HG03442 (cell line): ENCODE results near the gene APBB1.

ENCODE experiments used
- ATAC-seq: cut with Tn5 transposase; IDR thresholded peaks from one replicate; pipeline ENCODE4 v1.9.1; 2021; ENCODE audit warnings: mild to moderate bottlenecking, moderate library complexity; ENCODE audit not compliant: unreplicated experiment

The APBB1 gene

GRCh38 chr11:6417907-6418556 lies 862 bp downstream of the APBB1 start:
- ATAC-seq, result no peak

- no peak for ATAC-seq
Observed at GRCh38 chr11:6415797-6416196, 3.1 kb downstream of the APBB1 start.

- ATAC-seq, result no peak
Observed at GRCh38 chr11:6414874-6415328, 4.0 kb downstream of the APBB1 start.

- no peak for ATAC-seq
Observed at GRCh38 chr11:6413791-6414201, 5.1 kb downstream of the APBB1 start.

GRCh38 chr11:6411594-6412031 lies 7.3 kb downstream of the APBB1 start:
- no peak for ATAC-seq

- ATAC-seq, result no peak
Observed at GRCh38 chr11:6410695-6411430, 8.0 kb downstream of the APBB1 start.

GRCh38 chr11:6406370-6406769 lies 12.5 kb downstream of the APBB1 start:
- ATAC-seq, result no peak

- no peak for ATAC-seq
Observed at GRCh38 chr11:6405846-6406245, 13.0 kb downstream of the APBB1 start.

- no peak for ATAC-seq
Observed at GRCh38 chr11:6405052-6405667, 13.7 kb downstream of the APBB1 start.

GRCh38 chr11:6404342-6405051 lies 14.4 kb downstream of the APBB1 start:
- no peak for ATAC-seq

- no peak for ATAC-seq
Observed at GRCh38 chr11:6403539-6403938, 15.4 kb downstream of the APBB1 start.

- peak; percentile 92 for ATAC-seq
Observed at GRCh38 chr11:6402561-6402981, 16.3 kb downstream of the APBB1 start.

GRCh38 chr11:6402061-6402470 lies 16.8 kb downstream of the APBB1 start:
- ATAC-seq, result peak; percentile 30

- no peak for ATAC-seq
Observed at GRCh38 chr11:6401464-6401863, 17.4 kb downstream of the APBB1 start.

- ATAC-seq, result no peak
Observed at GRCh38 chr11:6400431-6401345, 18.2 kb downstream of the APBB1 start.

GRCh38 chr11:6397636-6398035 lies 21.3 kb downstream of the APBB1 start:
- no peak for ATAC-seq

- ATAC-seq, result no peak
Observed at GRCh38 chr11:6397156-6397555, 21.7 kb downstream of the APBB1 start.

- ATAC-seq, result no peak
Observed at GRCh38 chr11:6395470-6396060, 23.3 kb downstream of the APBB1 start.

GRCh38 chr11:6393989-6394670 lies 24.8 kb downstream of the APBB1 start:
- no peak for ATAC-seq
